Measurements from ENCODE around the gene CDC20B. TPM values are rescaled to one million over a fixed set of nuclear protein-coding genes. Genes with fewer than 3 reads are reported as not detected.

Gene CDC20B
- total RNA-seq, 1 experiment from 2014 or later, result 0.08 TPM

DNA sequence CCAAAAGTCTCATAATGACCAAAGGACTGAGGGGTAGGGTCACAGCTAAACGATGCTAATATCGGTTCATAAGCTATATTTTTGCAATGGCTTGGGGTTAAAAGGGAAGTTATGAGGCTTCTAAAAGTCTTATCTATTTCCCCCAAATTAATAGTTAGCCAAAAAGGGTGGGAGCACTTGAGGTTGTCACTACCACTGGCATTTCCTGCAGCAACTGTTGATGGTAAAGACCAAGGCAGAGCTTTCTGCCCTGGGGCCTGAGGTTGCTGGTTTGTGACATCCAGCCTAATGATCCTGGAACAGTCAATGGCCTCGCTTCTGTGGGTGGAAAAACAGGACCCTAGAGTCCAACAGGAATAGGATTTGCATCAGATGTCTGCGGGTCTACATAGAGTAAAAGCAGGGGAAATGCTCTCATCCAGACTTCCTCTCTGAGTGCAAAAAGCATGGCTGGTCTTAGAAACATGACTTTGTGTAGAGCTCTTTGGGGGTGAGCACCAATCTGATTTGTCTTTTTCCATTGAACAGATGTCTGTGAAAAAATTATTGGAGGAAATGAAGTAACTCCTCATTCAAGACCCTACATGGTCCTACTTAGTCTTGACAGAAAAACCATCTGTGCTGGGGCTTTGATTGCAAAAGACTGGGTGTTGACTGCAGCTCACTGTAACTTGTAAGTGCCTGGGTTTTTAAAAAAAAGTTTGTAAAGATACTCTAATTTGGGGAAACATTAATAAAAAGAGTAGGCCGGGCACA lies 67.9 kb downstream of the CDC20B start:
- POLR2A ChIA-PET, result no interaction called here
- ATAC-seq (no peak), DNase-seq (ENCODE audit: low read depth, low spot score) (no peak)
- Histone ChIP-seq H3K4me3 (ENCODE audit: low read depth in 2 of 2, low read length in 2 of 2) (no peak overlapping the region), H3K27me3 (ENCODE audit: control insufficient read depth, insufficient read depth, low read length) (no peaks in the 10 kb centered on the region), H3K4me1 (ENCODE audit: control insufficient read depth, insufficient read depth, low read length) (no peaks in the 10 kb centered on the region), H3K27ac (ENCODE audit: low read length) (no peak overlapping the region), H3K9me3 (ENCODE audit: control insufficient read depth, insufficient read depth, low read depth, low read length) (no peaks in the 10 kb centered on the region), H3K36me3 (ENCODE audit: control insufficient read depth, insufficient read depth, low read length) (no peaks in the 10 kb centered on the region)
- in situ Hi-C loops (cut with HindIII; ENCODE audit: low pct_unique_long_range_greater_than_20kb, low sequenced_read_pairs) (no loop called here), intact Hi-C loops (cut with micrococcal nuclease; ENCODE audit: unreplicated experiment) (no loop called here)
- TF ChIP-seq REST (IDR thresholded peaks at IDR 0.05; ENCODE audit: insufficient read depth in 1 of 2, low read depth in 2 of 2, low read length in 1 of 2) (no peak), POLR2AphosphoS5 (IDR thresholded peaks at IDR 0.05; ENCODE audit: low read depth, low read length) (no peak), SIN3A (IDR thresholded peaks at IDR 0.05; ENCODE audit: borderline replicate concordance, insufficient read depth, low read depth, low read length) (no peak), TCF7L2 (IDR thresholded peaks at IDR 0.05; ENCODE audit: low read depth, low read length) (no peak)
- TF ChIP-seq, protein P1, sequence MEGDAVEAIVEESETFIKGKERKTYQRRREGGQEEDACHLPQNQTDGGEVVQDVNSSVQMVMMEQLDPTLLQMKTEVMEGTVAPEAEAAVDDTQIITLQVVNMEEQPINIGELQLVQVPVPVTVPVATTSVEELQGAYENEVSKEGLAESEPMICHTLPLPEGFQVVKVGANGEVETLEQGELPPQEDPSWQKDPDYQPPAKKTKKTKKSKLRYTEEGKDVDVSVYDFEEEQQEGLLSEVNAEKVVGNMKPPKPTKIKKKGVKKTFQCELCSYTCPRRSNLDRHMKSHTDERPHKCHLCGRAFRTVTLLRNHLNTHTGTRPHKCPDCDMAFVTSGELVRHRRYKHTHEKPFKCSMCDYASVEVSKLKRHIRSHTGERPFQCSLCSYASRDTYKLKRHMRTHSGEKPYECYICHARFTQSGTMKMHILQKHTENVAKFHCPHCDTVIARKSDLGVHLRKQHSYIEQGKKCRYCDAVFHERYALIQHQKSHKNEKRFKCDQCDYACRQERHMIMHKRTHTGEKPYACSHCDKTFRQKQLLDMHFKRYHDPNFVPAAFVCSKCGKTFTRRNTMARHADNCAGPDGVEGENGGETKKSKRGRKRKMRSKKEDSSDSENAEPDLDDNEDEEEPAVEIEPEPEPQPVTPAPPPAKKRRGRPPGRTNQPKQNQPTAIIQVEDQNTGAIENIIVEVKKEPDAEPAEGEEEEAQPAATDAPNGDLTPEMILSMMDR (IDR thresholded peaks at IDR 0.05), result no peak
- CTCF ChIA-PET, result no interaction called here
- no TSS peak for BruUV-seq (replicated peaks)

GRCh38 chr5:55104036-55104772 lies 68.8 kb downstream of the CDC20B start:
- intact Hi-C loops (cut with micrococcal nuclease; ENCODE audit: unreplicated experiment) (no loop called here), in situ Hi-C loops (cut with HindIII; ENCODE audit: low pct_unique_long_range_greater_than_20kb, low sequenced_read_pairs) (no loop called here)
- Histone ChIP-seq H3K36me3 (ENCODE audit: control insufficient read depth, insufficient read depth, low read length) (no peaks in the 10 kb centered on the region), H3K4me1 (ENCODE audit: control insufficient read depth, insufficient read depth, low read length) (no peaks in the 10 kb centered on the region), H3K27me3 (ENCODE audit: control insufficient read depth, insufficient read depth, low read length) (no peaks in the 10 kb centered on the region), H3K27ac (ENCODE audit: low read length) (no peak overlapping the region), H3K4me3 (ENCODE audit: low read depth in 2 of 2, low read length in 2 of 2) (no peak overlapping the region), H3K9me3 (ENCODE audit: control insufficient read depth, insufficient read depth, low read depth, low read length) (no peaks in the 10 kb centered on the region)
- DNase-seq (ENCODE audit: low read depth, low spot score), result no peak
- ChIA-PET POLR2A (interaction anchor here (0.6 kb wide), 1 partner anchor 50 kb away, joined by 3 read pairs; no protein-coding TSS in a partner anchor), CTCF (no interaction called here)
- no TSS peak for BruUV-seq (replicated peaks)
- ATAC-seq, result no peak
- no peak for TF ChIP-seq SIN3A (IDR thresholded peaks at IDR 0.05; ENCODE audit: borderline replicate concordance, insufficient read depth, low read depth, low read length)
- no peak for TF ChIP-seq REST (IDR thresholded peaks at IDR 0.05; ENCODE audit: insufficient read depth in 1 of 2, low read depth in 2 of 2, low read length in 1 of 2)
- no peak for TF ChIP-seq POLR2AphosphoS5 (IDR thresholded peaks at IDR 0.05; ENCODE audit: low read depth, low read length)
- TF ChIP-seq TCF7L2 (IDR thresholded peaks at IDR 0.05; ENCODE audit: low read depth, low read length), result no peak
- TF ChIP-seq, protein P1 (IDR thresholded peaks at IDR 0.05), result no peak
